T-helper 2 cell treated with Interferon-gamma antibody and Interleukin-4, amounts not matched to agents 100 ng/mL and 5 ng/mL, for 36 hours (primary cell): Measurements from ENCODE around the gene FNDC8. TPM values are rescaled to one million over a fixed set of nuclear protein-coding genes. Genes with fewer than 3 reads are reported as not detected.

Experiments
- intact Hi-C: fragments of 100-400 bp; cut with micrococcal nuclease; formaldehyde crosslinking; loops from one replicate; pipeline ENCODE4 v1.15.1; 2023
- total RNA-seq: library from RNA; stranded (reverse); gene quantifications from 2 replicates; pipeline ENCODE4 v1.2.3, GENCODE V29; 2022

Gene FNDC8
- total RNA-seq: not detected in 2 replicates

- intact Hi-C loops: no loop called here
Observed at GRCh38 chr17:35121315-35121714, at the start of gene FNDC8. Gene FNDC8, plus strand, starts transcription at chr17:35121615. Its CDS starts 79 bp downstream, at chr17:35121694.

- intact Hi-C loops: loop anchor here (1.0 kb wide), 1 partner anchor 15 kb away; no protein-coding TSS in a partner anchor
Observed at GRCh38 chr17:35073183-35073790, 48.1 kb upstream of the FNDC8 start.

GRCh38 chr17:35073991-35074627 is 47.3 kb upstream of the FNDC8 start:
- intact Hi-C loops: loop anchor here (1.0 kb wide), 1 partner anchor 14 kb away; no protein-coding TSS in a partner anchor

GRCh38 chr17:35074711-35075707 is 46.4 kb upstream of the FNDC8 start:
- intact Hi-C loops: no loop called here

- intact Hi-C loops: no loop called here
Observed at GRCh38 chr17:35076874-35077273, 44.5 kb upstream of the FNDC8 start.

- intact Hi-C loops: no loop called here
Observed at GRCh38 chr17:35079547-35080423, 41.6 kb upstream of the FNDC8 start.

GRCh38 chr17:35080536-35080935 is 40.9 kb upstream of the FNDC8 start:
- intact Hi-C loops: no loop called here

GRCh38 chr17:35081638-35082037 is 39.8 kb upstream of the FNDC8 start:
- intact Hi-C loops: no loop called here

- intact Hi-C loops: no loop called here
Observed at GRCh38 chr17:35082073-35082657, 39.2 kb upstream of the FNDC8 start.

GRCh38 chr17:35083071-35083470 is 38.3 kb upstream of the FNDC8 start:
- intact Hi-C loops: no loop called here

- intact Hi-C loops: no loop called here
Observed at GRCh38 chr17:35084987-35085386, 36.4 kb upstream of the FNDC8 start.

GRCh38 chr17:35086164-35086563 is 35.3 kb upstream of the FNDC8 start:
- intact Hi-C loops: no loop called here

- intact Hi-C loops: no loop called here
Observed at GRCh38 chr17:35086931-35087573, 34.4 kb upstream of the FNDC8 start.

- intact Hi-C loops: loop anchor here (1.0 kb wide), 2 partner anchors 15 to 65 kb away; no protein-coding TSS in a partner anchor
Observed at GRCh38 chr17:35087731-35088355, 33.6 kb upstream of the FNDC8 start.

GRCh38 chr17:35088356-35088880 is 33.0 kb upstream of the FNDC8 start:
- intact Hi-C loops: loop anchor here (1.0 kb wide), 2 partner anchors 15 to 65 kb away; no protein-coding TSS in a partner anchor

GRCh38 chr17:35088881-35089585 is 32.4 kb upstream of the FNDC8 start:
- intact Hi-C loops: loop anchor here (1.0 kb wide), 8 partner anchors 16 to 108 kb away; partner anchors contain the start of genes NLE1, RAD51D and RFFL

GRCh38 chr17:35089586-35090296 is 31.7 kb upstream of the FNDC8 start:
- intact Hi-C loops: loop anchor here (1.0 kb wide), 6 partner anchors 26 to 108 kb away; partner anchors contain the start of genes NLE1, RAD51D and RFFL
